GM18517 (cell line): ENCODE measurements around the gene ATAD1.
"Not testable (repeated sequence)": the region's sequence is repeated elsewhere in the genome, so short reads cannot be mapped to it uniquely, and the experiment has no call there.

Experiments
- ATAC-seq: cut with Tn5 transposase; IDR thresholded peaks from one replicate; pipeline ENCODE4 v1.9.1; 2021; ENCODE audit warnings: mild to moderate bottlenecking, moderate library complexity; ENCODE audit not compliant: unreplicated experiment

ATAD1 gene

GRCh38 chr10:87817609-87818504 lies at the start of gene ATAD1:
Gene ATAD1, minus strand, starts transcription at chr10:87818226. Its CDS starts 3,627 bp downstream, at chr10:87814599.
- ATAC-seq = peak; percentile 66

GRCh38 chr10:87867453-87867852 lies 49.4 kb upstream of the ATAD1 start:
- ATAC-seq = no peak

GRCh38 chr10:87866412-87866974 lies 48.5 kb upstream of the ATAD1 start:
- no peak for ATAC-seq

GRCh38 chr10:87865241-87865881 lies 47.3 kb upstream of the ATAD1 start:
- ATAC-seq = no peak

GRCh38 chr10:87864496-87865059 lies 46.6 kb upstream of the ATAD1 start:
- no peak for ATAC-seq

GRCh38 chr10:87863951-87864495 lies 46.0 kb upstream of the ATAD1 start:
- not testable (repeated sequence) for ATAC-seq

- ATAC-seq = peak; percentile 38
Measured at GRCh38 chr10:87863053-87863943, 45.3 kb upstream of the ATAD1 start, which contains the start of the genes KLLN and PTEN. Gene KLLN, minus strand, starts transcription at chr10:87863533. Its CDS starts 1,046 bp downstream, at chr10:87862487. Gene PTEN, plus strand, starts transcription at chr10:87863625. Its CDS starts 845 bp downstream, at chr10:87864470.

GRCh38 chr10:87862679-87863052 lies 44.6 kb upstream of the ATAD1 start:
- ATAC-seq = peak; percentile 16

- ATAC-seq = peak; percentile 55
Measured at GRCh38 chr10:87861953-87862678, 44.1 kb upstream of the ATAD1 start.

GRCh38 chr10:87861566-87861952 lies 43.5 kb upstream of the ATAD1 start:
- peak; percentile 12 for ATAC-seq

- ATAC-seq = no peak
Measured at GRCh38 chr10:87860816-87861403, 42.9 kb upstream of the ATAD1 start.

GRCh38 chr10:87860156-87860795 lies 42.2 kb upstream of the ATAD1 start:
- no peak for ATAC-seq

- ATAC-seq = not testable (repeated sequence)
Measured at GRCh38 chr10:87855665-87856064, 37.6 kb upstream of the ATAD1 start.

- not testable (repeated sequence) for ATAC-seq
Measured at GRCh38 chr10:87855247-87855646, 37.2 kb upstream of the ATAD1 start.

- no peak for ATAC-seq
Measured at GRCh38 chr10:87852089-87852488, 34.1 kb upstream of the ATAD1 start.

GRCh38 chr10:87850742-87851205 lies 32.7 kb upstream of the ATAD1 start:
- ATAC-seq = no peak

- ATAC-seq = no peak
Measured at GRCh38 chr10:87849001-87849400, 31.0 kb upstream of the ATAD1 start.

- ATAC-seq = no peak
Measured at GRCh38 chr10:87847550-87847949, 29.5 kb upstream of the ATAD1 start.
